IPS DF 6.9 (cell line): ENCODE measurements around the gene AGL.
"Not testable (repeated sequence)": the region's sequence is repeated elsewhere in the genome, so short reads cannot be mapped to it uniquely, and the experiment has no call there.

Experiments
- DNase-seq: peaks from one replicate; pipeline ENCODE4 v3.0.0-alpha.2; 2013; ENCODE audit warnings: low read depth, low spot score
- H3K27ac ChIP-seq: one replicate; pipeline ENCODE4 v1.5.1; 2013; ENCODE audit warnings: low read length, control low read depth
- H3K27me3 ChIP-seq: 2 replicates; pipeline ENCODE4 v1.6.1; 2013; ENCODE audit warnings: mild to moderate bottlenecking, low read length; ENCODE audit not compliant: control insufficient read depth, insufficient read depth
- H3K36me3 ChIP-seq: 2 replicates; pipeline ENCODE4 v1.6.1; 2013; ENCODE audit warnings: low read length; ENCODE audit not compliant: control insufficient read depth, insufficient read depth
- H3K4me1 ChIP-seq: 2 replicates; pipeline ENCODE4 v1.6.1; 2013; ENCODE audit warnings: low read length; ENCODE audit not compliant: control insufficient read depth, insufficient read depth
- H3K4me3 ChIP-seq: 2 replicates; pipeline ENCODE4 v1.5.1; 2013; ENCODE audit warnings: mild to moderate bottlenecking, low read length
- H3K9me3 ChIP-seq: 2 replicates; pipeline ENCODE4 v1.6.1; 2013; ENCODE audit warnings: low read length, inconsistent platforms; ENCODE audit not compliant: control insufficient read depth, insufficient read depth
- WGBS: extraction: QIAGEN DNeasy Blood & Tissue Kit; methylation state at CpG from one replicate; pipeline ENCODE4 v1.1.7; 2013; ENCODE audit warnings: mixed read lengths, missing lambda C conversion rate; ENCODE audit not compliant: insufficient read length, insufficient coverage; 5-methylcytosine and 5-hydroxymethylcytosine counted together

AGL gene

DNA sequence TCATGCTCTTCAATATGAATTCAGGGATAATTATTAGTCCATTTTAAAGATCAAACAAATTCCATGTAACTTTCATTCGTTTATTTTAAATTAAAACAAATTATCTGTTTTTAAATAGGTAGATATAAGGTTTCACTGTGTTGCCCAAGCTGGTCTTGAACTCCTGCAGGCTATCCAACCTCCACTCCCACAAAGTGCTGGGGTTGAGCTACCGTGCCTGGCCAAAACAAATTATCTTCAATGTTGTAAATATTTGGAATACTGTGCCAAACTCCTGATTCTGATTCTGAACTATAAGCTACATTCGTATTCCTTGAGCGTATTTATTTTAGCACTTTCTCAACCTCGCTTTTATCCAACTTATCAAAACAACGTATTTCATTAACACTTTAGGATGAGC lies 19.6 kb downstream of the AGL start:
- H3K27me3 ChIP-seq, result no peaks in the 10 kb centered on the region
- H3K9me3 ChIP-seq, result no peaks in the 10 kb centered on the region
- peaks cover 1% of the 10 kb centered on the region; the same call in 1 of the 2 replicates for H3K4me1 ChIP-seq
- no peaks in the 10 kb centered on the region for H3K36me3 ChIP-seq
- no peak for DNase-seq
- H3K4me3 ChIP-seq, result no peak overlapping the region
- H3K27ac ChIP-seq, result no peak overlapping the region
- WGBS, result 100% methylated on average over 4 of the region's 6 CpGs

DNA sequence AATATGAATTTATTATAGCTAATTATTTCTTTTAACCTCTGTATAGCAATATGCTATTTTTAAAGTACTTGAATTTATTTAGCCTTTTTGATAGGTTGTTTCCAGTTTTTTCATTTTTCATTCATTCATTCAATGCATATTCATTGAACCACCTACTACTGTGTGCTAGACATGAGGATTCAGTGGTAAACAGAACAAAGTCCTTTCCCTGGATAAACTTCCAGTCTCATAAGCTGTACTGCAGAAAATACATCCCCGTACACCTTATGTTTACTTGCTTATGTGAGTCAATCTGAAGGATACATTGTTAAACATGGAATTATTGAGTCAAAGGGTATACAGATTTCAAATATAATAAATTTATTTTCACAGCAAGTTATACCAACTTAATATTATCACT lies 21.9 kb downstream of the AGL start:
- Histone ChIP-seq H3K4me1 (peaks cover 1% of the 10 kb centered on the region; the same call in 1 of the 2 replicates), H3K9me3 (no peaks in the 10 kb centered on the region), H3K27ac (no peak overlapping the region), H3K27me3 (no peaks in the 10 kb centered on the region), H3K4me3 (no peak overlapping the region), H3K36me3 (no peaks in the 10 kb centered on the region)
- no peak for DNase-seq
- no CpG with 5 or more reads among the region's 1 CpG for WGBS

DNA sequence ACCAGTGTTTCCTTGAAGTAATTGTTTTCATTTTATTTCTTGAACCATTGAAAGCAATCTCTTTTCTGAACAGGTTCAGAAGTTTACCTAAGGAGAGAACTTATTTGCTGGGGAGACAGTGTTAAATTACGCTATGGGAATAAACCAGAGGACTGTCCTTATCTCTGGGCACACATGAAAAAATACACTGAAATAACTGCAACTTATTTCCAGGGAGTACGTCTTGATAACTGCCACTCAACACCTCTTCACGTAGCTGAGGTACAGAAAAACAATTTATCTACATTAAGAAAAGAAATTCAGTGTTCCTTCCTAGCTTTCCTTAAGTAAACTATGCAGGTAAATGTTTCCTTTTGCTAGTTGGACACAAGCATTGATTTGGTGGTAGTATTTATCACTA lies 27.4 kb downstream of the AGL start:
- Histone ChIP-seq H3K27ac (no peak overlapping the region), H3K9me3 (no peaks in the 10 kb centered on the region), H3K4me1 (peaks cover 1% of the 10 kb centered on the region; the same call in 1 of the 2 replicates), H3K36me3 (no peaks in the 10 kb centered on the region; the same call in 1 of the 2 replicates), H3K27me3 (no peaks in the 10 kb centered on the region), H3K4me3 (no peak overlapping the region)
- WGBS, result no CpG with 5 or more reads among the region's 3 CpGs
- no peak for DNase-seq

DNA sequence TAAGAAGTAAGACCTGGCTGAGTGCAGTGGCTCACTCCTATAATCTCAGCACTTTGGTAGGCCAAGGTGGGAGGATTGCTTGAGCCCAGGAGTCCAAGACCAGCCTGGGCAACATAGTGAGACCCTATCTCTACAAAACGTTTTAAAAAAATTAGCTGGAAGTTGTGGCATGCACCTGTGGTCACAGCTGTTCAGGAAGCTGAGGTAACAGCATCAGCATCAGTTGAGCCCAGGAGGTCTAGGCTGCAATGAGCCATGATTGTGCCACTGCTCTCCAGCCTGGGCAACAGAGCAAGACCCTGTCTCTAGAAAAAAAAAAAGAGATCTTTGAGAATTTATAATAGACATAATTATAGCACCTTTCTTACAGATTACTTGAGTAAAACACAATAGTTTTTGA lies 36.0 kb downstream of the AGL start:
- DNase-seq, result no peak
- no peak overlapping the region for H3K27ac ChIP-seq
- no CpG with 5 or more reads among the region's 1 CpG for WGBS

DNA sequence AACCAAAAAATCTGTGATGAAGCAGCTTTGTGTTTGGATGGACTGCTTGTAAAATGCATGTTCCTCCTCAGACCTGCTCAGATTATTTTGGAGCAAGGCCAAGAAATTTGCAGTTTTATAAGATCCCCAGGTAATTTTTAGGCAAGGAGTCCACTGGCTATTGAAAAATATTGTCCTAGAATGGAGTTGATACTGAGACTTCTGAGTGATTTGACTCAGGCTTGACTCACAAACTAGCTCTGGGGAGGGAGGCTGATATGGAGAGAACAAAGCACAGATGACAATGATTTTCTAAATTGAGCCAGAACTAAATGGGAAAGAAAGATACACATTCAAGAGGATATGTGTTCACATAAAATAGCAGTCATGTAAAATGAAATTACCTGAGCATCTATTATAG lies 36.7 kb downstream of the AGL start:
- H3K27ac ChIP-seq, result no peak overlapping the region

More for the DNA sequence above, 36.0 kb downstream of the AGL start:
- H3K36me3 ChIP-seq, result peaks cover 3% of the 10 kb centered on the region; the same call in 1 of the 2 replicates
- no peaks in the 10 kb centered on the region; the same call in 1 of the 2 replicates for H3K4me1 ChIP-seq
- H3K27me3 ChIP-seq, result no peaks in the 10 kb centered on the region
- H3K9me3 ChIP-seq, result no peaks in the 10 kb centered on the region
- no peak overlapping the region for H3K4me3 ChIP-seq

DNA sequence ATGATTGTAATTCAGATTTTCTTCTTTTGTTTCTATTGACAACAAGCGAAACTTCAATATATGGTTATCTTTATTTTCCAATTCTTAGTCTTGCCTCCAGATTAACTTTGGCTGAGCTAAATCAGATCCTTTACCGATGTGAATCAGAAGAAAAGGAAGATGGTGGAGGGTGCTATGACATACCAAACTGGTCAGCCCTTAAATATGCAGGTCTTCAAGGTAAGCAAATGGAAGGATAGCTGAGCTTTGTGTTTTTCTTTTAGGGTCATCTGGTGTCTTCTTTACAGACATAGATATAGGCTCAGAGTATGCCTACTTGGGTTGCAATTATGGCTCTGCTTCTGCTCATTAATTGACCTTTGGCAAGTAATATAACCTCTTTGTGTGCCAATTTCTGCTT lies 37.7 kb downstream of the AGL start:
- Histone ChIP-seq H3K4me1 (no peaks in the 10 kb centered on the region), H3K4me3 (no peak overlapping the region), H3K27me3 (no peaks in the 10 kb centered on the region), H3K9me3 (no peaks in the 10 kb centered on the region), H3K36me3 (peaks cover 3% of the 10 kb centered on the region; the same call in 1 of the 2 replicates), H3K27ac (no peak overlapping the region)
- WGBS, result no CpG with 5 or more reads among the region's 2 CpGs
- no peak for DNase-seq

More for the DNA sequence above, 36.7 kb downstream of the AGL start:
- DNase-seq, result no peak
- Histone ChIP-seq H3K36me3 (peaks cover 3% of the 10 kb centered on the region; the same call in 1 of the 2 replicates), H3K27me3 (no peaks in the 10 kb centered on the region), H3K4me1 (no peaks in the 10 kb centered on the region; the same call in 1 of the 2 replicates), H3K9me3 (no peaks in the 10 kb centered on the region), H3K4me3 (no peak overlapping the region)

DNA sequence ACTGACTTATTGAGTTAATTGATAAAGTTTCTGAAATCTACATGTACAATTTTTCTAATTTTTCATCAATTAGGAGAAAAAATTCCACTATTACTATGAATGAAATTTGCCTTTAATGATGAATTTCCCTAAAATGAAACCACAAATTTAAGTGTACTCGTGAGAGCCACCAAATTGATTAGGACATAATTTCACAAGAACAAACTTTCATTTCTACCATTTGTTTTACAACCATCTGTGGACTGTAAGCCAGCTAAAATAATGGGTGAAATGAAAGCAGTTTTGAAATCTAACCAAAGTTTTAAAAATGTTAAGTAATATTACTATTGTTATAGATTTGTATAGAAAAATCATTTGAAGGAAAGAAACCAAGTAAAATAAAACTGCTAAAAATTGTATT lies 41.8 kb downstream of the AGL start:
- DNase-seq, result no peak
- Histone ChIP-seq H3K36me3 (no peaks in the 10 kb centered on the region; the same call in 1 of the 2 replicates), H3K27ac (no peak overlapping the region), H3K9me3 (no peaks in the 10 kb centered on the region), H3K4me3 (no peak overlapping the region), H3K27me3 (no peaks in the 10 kb centered on the region), H3K4me1 (no peaks in the 10 kb centered on the region)
- WGBS, result no CpG with 5 or more reads among the region's 1 CpG

DNA sequence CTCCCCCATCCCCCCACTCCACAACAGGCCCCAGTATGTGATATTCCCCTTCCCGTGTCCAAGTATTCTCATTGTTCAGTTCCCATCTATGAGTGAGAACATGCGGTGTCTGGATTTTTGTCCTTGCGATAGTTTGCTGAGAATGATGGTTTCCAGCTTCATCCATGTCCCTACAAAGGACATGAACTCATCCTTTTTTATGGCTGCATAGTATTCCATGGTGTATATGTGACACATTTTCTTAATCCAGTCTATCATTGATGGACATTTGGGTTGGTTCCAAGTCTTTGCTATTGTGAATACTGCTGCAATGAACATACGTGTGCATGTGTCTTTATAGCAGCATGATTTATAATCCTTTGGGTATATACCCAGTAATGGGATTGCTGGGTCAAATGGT lies 53.1 kb downstream of the AGL start:
- not testable (repeated sequence) for H3K36me3 ChIP-seq, DNase-seq, H3K4me1 ChIP-seq, H3K9me3 ChIP-seq, H3K4me3 ChIP-seq, H3K27ac ChIP-seq, H3K27me3 ChIP-seq
- no CpG with 5 or more reads among the region's 4 CpGs for WGBS

DNA sequence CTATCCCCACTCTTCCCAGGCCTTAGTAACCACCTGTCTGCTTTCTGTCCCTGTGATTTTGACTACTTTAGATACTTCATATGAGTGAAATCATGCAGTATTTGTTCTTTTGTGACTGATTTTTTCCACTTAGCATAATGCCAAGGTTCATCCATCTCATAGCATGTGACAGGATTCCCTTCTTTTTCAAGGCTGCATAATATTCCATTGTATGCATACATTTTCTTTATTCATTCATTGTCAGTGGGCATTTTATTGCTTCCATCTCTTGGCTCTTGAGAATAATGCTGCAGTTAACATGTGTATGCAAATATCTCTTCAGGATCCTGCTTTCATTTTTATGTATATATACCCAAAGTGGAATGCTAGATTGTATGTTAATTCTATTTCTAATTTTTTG lies 56.4 kb downstream of the AGL start:
- no peak overlapping the region for H3K27ac ChIP-seq

DNA sequence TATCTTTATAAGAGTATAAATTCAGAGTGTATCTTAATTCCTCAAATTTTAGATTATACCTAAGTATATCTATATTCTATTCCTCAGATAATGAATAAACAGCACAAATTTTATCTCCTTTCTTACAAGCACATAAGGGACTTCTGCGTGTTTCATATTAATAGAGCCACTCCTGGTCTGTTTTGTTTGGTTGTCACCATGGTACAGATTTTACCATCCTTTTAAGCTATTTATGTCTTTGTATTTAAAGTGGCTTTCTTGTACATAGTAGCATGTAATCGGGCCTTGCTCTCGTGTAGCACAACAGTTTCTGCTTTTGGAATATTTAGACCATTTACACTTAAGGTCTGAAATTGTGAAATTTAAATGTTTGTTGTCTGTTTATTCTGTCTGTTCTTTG lies 67.1 kb downstream of the AGL start:
- no peaks in the 10 kb centered on the region for H3K9me3 ChIP-seq
- H3K36me3 ChIP-seq, result no peaks in the 10 kb centered on the region; the same call in 1 of the 2 replicates
- H3K27ac ChIP-seq, result no peak overlapping the region
- DNase-seq, result no peak
- no peak overlapping the region for H3K4me3 ChIP-seq
- no peaks in the 10 kb centered on the region for H3K27me3 ChIP-seq
- WGBS, result no CpG with 5 or more reads among the region's 3 CpGs
- no peaks in the 10 kb centered on the region for H3K4me1 ChIP-seq

More for the DNA sequence above, 56.4 kb downstream of the AGL start:
- no peak for DNase-seq
- no peaks in the 10 kb centered on the region for H3K4me1 ChIP-seq
- H3K27me3 ChIP-seq, result no peaks in the 10 kb centered on the region
- no peak overlapping the region for H3K4me3 ChIP-seq
- H3K9me3 ChIP-seq, result no peaks in the 10 kb centered on the region
- H3K36me3 ChIP-seq, result no peaks in the 10 kb centered on the region

DNA sequence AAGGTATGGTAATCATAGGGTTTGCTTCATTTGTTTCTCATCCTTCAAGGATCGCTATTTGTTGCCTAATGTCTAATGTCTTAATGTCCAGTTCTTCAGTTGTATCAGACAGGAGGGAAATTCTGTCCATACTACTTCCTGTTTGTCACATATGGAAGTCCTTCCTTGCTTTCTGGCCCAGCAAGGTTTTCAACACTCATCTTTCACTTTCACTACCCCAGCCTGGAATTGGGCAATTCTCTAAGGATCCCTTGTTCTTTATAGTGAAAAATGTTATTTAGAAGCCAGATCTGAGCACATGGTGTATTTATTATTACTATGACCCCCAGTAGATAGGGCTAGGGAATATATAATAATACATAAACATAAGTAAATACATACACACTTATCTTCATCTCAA lies 69.1 kb downstream of the AGL start:
- Histone ChIP-seq H3K27ac (no peak overlapping the region), H3K4me1 (no peaks in the 10 kb centered on the region), H3K4me3 (no peak overlapping the region), H3K36me3 (no peaks in the 10 kb centered on the region; the same call in 1 of the 2 replicates), H3K27me3 (no peaks in the 10 kb centered on the region), H3K9me3 (no peaks in the 10 kb centered on the region)
- no peak for DNase-seq
- no CpG with 5 or more reads among the region's 1 CpG for WGBS
